Activated CD4-positive, alpha-beta T cell treated with anti-CD3 and anti-CD28 coated beads for 1 hour (primary cell): ENCODE data around the gene CACNA1C.

ENCODE experiments used
- DNase-seq: peaks from one replicate; pipeline ENCODE4 v3.0.0-alpha.2; 2020

The CACNA1C gene

GRCh38 chr12:2351161-2351560 is 298.4 kb downstream of the CACNA1C start:
- DNase-seq, result no peak

- no peak for DNase-seq
Measured at GRCh38 chr12:2352203-2352602, 299.4 kb downstream of the CACNA1C start.

- no peak for DNase-seq
Measured at GRCh38 chr12:2353281-2353680, 300.5 kb downstream of the CACNA1C start.

- DNase-seq, result no peak
Measured at GRCh38 chr12:2353691-2354090, 300.9 kb downstream of the CACNA1C start.

GRCh38 chr12:2354151-2354991 is 301.6 kb downstream of the CACNA1C start:
- no peak for DNase-seq

GRCh38 chr12:2355198-2355597 is 302.4 kb downstream of the CACNA1C start:
- DNase-seq, result no peak

GRCh38 chr12:2355604-2356003 is 302.8 kb downstream of the CACNA1C start:
- no peak for DNase-seq

- DNase-seq, result no peak
Measured at GRCh38 chr12:2356601-2357125, 303.9 kb downstream of the CACNA1C start.

- DNase-seq, result no peak
Measured at GRCh38 chr12:2358986-2359658, 306.3 kb downstream of the CACNA1C start.

GRCh38 chr12:2359725-2360629 is 307.2 kb downstream of the CACNA1C start:
- no peak for DNase-seq

- DNase-seq, result no peak
Measured at GRCh38 chr12:2360630-2361170, 307.9 kb downstream of the CACNA1C start.

GRCh38 chr12:2363836-2364609 is 311.2 kb downstream of the CACNA1C start:
- DNase-seq, result no peak

GRCh38 chr12:2364631-2365051 is 311.9 kb downstream of the CACNA1C start:
- no peak for DNase-seq

- DNase-seq, result no peak
Measured at GRCh38 chr12:2366711-2367110, 313.9 kb downstream of the CACNA1C start.

- no peak for DNase-seq
Measured at GRCh38 chr12:2372178-2372577, 319.4 kb downstream of the CACNA1C start.

- no peak for DNase-seq
Measured at GRCh38 chr12:2372735-2373134, 319.9 kb downstream of the CACNA1C start.

GRCh38 chr12:2373307-2373706 is 320.5 kb downstream of the CACNA1C start:
- no peak for DNase-seq

GRCh38 chr12:2374092-2374906 is 321.5 kb downstream of the CACNA1C start:
- DNase-seq, result no peak

GRCh38 chr12:2375871-2376270 is 323.1 kb downstream of the CACNA1C start:
- DNase-seq, result no peak

- no peak for DNase-seq
Measured at GRCh38 chr12:2376908-2377657, 324.3 kb downstream of the CACNA1C start.
